SKM-1 treated with dmso at 0.1 percent for 144 hours (cell line): ENCODE data around the gene ZNF521.
"Not testable (repeated sequence)": the region's sequence is repeated elsewhere in the genome, so short reads cannot be mapped to it uniquely, and the experiment has no call there.

Experiments
- DNase-seq: peaks from one replicate; lab custom pipeline; 2025; ENCODE audit not compliant: unreplicated experiment; lab: John Stamatoyannopoulos, UW

ZNF521 gene

DNA sequence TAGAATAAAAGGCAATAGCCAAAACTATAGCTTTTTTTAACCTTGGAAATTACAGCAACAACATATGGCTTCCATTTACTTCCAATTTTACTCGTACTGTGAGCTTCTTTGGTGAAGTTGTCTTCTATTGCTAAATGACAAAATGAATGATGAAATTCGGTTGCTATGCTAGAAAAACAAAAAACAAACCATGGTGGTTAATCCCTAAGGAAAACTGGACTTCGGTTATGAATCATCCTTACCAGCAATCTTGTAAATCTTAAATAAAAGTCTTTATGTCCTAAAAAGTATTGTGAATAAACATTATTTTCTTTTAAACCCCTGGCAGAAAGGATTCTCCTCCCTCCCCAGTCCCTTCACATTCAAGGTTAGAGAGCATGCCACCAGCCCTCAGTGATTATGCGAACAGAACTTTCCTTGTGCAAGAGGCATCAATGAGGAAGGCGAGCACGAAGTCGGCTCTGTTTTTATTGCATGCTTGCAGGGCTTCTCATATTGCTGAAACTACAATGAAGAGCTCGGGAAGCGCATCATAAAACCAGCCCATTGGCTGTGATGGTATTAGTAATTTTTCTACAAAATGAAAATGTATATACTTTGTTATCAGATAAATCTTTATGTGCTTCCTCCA is 62.9 kb downstream of the ZNF521 start:
- no peak for DNase-seq

GRCh38 chr18:25288340-25288938 is 63.5 kb downstream of the ZNF521 start:
- DNase-seq, result no peak

- no peak for DNase-seq
These were observed 64.9 kb downstream of the ZNF521 start for GRCh38 chr18:25287106-25287505.

DNA sequence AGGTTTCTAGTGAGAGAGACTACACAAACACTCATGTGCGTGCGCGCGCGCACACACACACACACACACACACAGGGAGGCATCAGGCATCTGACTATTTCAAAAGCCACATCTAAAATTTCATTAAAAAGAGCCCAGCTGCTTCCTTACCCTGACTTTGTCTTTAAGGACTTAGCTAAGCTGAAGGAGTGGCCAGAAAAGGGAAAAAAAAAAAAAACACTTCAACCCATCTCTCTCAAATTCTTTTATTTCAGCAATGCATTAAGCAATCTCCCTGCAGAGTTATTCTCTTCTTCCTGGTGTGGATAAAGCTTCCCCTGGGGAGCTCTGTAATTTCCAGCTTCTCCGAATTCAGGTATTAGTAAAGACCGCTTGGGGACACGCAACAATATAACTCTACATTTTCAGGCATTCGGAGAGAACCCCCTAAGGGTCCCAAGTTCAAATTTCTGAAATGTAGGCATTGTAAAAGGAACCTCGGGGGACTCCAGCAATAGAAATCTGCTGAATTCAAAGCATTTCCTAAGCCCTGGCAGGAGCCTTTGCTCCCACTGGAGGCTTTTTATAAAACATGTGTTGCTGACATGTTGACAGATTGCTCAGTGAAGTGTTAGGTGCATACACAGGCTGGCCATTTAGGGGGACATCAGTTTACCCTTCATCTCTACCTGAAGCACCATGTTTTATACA is 67.0 kb downstream of the ZNF521 start:
- no peak for DNase-seq

DNA sequence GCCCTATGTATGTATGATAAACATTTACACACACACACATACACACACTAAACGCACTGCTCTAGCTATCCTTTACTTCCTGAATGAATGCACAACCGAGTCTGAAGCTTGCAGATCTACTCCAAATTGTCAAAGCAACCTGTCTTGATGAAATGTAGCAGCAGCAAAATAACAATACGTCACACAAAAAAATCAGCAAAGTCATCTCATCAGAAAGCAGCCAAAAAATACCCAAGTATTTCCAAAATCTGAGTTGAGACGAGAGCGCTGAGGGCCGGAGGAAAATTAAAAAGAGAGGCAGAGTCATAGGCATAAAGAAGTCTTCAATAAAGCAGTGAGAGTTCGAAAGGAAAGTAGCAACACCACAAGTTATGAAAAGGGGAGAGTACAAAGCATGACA is 67.7 kb downstream of the ZNF521 start:
- no peak for DNase-seq

- no peak for DNase-seq
These were observed 68.2 kb downstream of the ZNF521 start for GRCh38 chr18:25283781-25284180.

DNA sequence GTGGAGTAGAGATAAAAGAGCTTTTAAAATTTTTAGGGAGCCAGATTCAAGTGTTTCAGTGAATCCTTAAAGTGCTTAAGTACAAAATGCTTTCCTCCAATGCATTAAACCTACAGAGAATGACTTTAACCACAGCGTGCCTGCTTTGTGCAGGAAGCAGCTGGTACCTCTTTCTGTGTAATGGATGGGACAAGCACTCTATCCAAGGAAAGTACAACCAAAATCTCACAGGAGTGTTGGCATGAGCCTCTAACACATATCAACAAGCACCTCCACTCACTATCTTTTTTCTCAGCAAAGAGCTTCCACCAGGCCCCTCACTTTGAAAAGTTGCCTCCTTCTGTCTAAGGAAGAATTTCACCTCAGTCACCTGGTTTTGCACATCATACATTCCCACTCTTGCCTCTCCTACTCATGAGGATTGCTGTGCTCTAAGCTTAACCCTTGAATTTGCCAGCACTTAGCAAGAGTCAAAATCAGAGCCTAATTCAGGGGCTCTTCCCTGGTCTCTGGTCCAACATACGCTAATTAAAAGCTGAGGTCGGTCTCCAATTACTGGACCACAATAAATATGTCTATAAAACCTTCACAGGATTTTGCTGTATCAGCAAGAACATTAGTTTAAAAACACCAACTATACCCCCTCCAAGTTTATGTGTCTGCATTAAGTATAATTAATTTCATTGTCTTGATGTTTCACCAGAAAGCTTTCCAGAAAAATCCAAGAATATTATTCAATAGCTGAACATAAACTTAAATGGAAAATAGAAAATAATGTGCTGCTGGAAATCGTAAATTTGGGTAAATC is 68.9 kb downstream of the ZNF521 start:
- DNase-seq, result no peak

GRCh38 chr18:25282282-25282681 is 69.7 kb downstream of the ZNF521 start:
- no peak for DNase-seq

DNA sequence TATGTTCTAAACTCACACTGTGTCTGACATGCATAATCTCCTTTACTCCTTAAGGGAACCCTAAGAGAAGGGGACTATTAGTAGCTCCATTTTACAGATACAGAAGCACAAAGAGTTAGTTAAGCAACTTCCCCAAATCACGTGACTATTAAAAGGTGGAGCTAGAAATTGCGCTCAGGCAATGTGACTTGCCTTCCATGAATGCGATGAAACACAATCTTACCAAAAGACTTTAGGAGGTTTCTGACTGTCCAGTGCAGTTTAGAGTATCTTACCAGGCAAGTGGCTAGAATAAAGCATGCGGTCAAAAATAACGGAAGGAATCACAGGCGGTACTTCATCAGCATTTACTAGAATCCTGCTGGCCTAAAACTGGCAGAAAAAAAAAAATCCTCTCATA is 70.4 kb downstream of the ZNF521 start:
- no peak for DNase-seq

GRCh38 chr18:25279961-25280360 is 72.0 kb downstream of the ZNF521 start:
- no peak for DNase-seq

- no peak for DNase-seq
These were observed 72.4 kb downstream of the ZNF521 start for GRCh38 chr18:25279556-25279955.

DNA sequence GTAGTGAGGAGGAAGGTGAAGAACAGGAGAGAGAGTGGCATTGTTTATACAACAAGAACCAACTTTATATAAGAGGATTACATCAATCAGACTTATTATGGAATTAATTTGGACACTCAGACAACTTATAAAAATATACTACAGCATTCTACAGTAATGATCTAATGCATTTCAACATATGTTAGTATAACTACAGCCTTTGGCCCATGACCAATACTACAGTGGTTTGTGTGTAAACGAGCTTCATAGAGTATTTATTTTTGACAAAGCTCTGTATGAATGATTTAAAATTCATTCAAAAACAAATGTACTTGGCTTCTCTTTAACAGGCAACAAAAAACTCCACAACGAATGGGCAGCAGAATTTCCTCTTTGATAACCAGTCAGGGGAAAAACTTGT is 72.8 kb downstream of the ZNF521 start:
- no peak for DNase-seq

DNA sequence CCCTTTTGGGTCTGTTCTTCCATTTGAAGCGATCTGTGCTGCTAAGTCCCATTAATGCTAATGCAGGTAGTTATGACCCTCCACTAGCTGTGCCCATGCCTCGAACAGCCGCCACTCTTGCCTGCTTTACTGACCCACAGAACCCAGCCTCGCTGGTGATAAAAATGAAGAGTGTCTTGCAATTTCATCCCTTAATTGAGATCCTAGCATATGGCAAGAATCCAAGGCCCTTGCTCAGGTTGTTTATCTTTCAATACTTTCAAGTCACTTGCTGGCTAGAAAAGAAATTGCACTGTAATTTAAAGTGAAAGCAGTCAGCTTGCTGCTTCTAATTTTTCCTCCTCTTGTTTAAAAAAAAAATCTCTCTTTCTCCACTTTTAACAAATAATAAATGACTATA is 73.6 kb downstream of the ZNF521 start:
- no peak for DNase-seq

- DNase-seq, result no peak
These were observed 76.5 kb downstream of the ZNF521 start for GRCh38 chr18:25275412-25276001.

DNA sequence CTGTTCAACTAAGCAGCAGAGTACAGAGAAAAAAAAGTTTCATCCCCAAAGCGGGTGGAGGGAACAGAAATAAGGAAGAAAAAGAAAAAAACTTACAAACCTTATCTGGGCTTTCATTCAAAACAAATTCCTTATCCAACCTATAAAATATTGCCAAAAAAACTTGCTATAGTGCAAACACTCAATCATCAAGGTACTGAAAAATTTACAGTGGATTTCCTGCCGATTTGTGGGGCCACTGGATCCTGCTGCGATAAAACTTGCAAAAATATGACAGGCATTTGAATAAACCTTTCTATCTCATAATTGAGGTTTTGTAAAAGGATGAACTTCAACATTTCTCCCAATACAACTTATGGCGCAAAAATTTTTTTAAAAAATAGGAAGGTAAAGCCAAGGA is 77.0 kb downstream of the ZNF521 start:
- no peak for DNase-seq

GRCh38 chr18:25266931-25267527 is 84.9 kb downstream of the ZNF521 start:
- not testable (repeated sequence) for DNase-seq

GRCh38 chr18:25262920-25263319 is 89.0 kb downstream of the ZNF521 start:
- no peak for DNase-seq

DNA sequence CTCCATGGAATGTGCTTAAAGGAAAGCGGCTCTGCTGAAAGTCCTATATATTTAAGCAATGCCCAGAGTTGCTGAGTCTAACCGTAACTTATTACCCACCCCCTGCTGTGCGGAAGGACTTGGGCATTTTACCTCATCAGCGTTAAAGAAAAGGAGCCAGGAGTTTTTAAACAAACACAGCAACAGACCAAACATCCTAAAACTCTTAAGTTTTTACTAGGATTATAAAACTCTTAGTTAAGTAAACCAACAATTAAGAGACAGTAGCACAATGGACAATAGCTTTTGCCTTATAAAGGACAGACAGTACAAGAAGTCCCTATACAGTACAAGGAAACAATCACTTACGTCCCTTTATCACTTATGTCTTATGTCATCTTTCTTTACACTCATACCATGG is 90.2 kb downstream of the ZNF521 start:
- DNase-seq, result no peak

- DNase-seq, result no peak
These were observed 95.5 kb downstream of the ZNF521 start for GRCh38 chr18:25256439-25256838.

DNA sequence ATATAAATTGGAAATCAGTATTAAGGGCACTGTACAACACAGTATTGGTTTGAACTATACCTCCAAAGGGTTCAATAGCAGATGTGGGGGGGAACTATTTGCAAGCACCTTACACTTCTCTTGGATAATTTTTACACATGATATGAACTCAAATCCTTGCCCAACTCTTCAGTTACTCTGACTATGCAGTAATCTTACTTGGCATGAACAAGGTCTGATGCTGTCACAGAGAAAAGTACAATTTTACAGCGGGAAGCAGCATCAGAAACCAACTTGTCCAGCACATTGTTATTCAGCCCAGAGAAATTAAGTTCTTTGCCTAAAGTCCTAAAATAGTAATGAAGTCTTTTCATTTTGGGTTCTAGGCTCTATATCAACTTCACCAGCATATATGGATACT is 98.2 kb downstream of the ZNF521 start:
- no peak for DNase-seq

- DNase-seq, result no peak
These were observed 98.8 kb downstream of the ZNF521 start for GRCh38 chr18:25253136-25253535.
